ENCODE results near the gene TSTD2. TPM values are rescaled to one million over a fixed set of nuclear protein-coding genes. Genes with fewer than 3 reads are reported as not detected.
"Not testable (repeated sequence)": the region's sequence is repeated elsewhere in the genome, so short reads cannot be mapped to it uniquely, and the experiment has no call there.

The TSTD2 gene
- total RNA-seq, 2 experiments from 2014 or later = 11.1 to 12.4 TPM

DNA sequence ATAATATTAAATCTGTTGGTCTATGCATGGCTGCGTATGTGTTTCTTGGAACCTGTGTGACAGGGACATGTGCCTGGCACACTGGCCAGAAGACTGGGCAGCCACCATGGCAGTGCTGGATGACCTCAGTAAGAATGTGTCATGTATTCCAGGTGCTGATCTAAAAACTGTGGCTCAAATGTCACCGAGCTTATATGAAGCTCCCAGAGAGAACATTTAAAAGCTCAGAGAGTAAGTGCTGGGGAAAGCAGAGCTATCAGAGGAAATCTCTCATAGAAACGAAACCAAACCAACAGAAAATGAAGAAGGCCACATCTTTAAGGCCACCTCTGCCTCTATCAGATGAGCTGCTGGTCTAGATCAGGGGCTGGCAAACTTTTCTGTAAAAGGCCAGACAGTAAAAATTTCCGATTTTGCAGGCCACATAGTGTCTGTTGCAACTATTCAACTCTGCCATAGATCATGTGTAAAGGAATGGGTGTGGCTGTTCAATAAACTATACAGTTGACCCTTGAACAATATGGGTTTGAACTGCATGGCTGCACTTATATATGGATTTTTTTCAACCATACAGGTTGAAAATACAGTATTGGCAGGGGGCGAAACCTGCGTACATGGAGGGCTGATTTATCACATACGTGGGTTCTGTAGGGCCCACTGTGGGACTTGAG is 31.8 kb downstream of the TSTD2 start:
- no peak overlapping the region for H3K4me3 Mint-ChIP-seq
- H3K36me3 Mint-ChIP-seq (ENCODE audit: low read depth) = peaks cover 4% of the 10 kb centered on the region
- CTCF ChIA-PET = interaction anchor here (1.1 to 10.3 kb wide), 3 partner anchors 14 to 214 kb away, joined by 6 to 129 read pairs (median 21); no protein-coding TSS in a partner anchor
- DNase-seq = no peak
- H3K9me3 Mint-ChIP-seq = no peaks in the 10 kb centered on the region
- peaks cover 4% of the 10 kb centered on the region for H3K4me1 Mint-ChIP-seq (ENCODE audit: low read depth)
- intact Hi-C loops (cut with micrococcal nuclease) = no loop called here
- no peak overlapping the region for H3K27ac Mint-ChIP-seq
- H3K27me3 Mint-ChIP-seq (ENCODE audit: low read depth) = no peaks in the 10 kb centered on the region

DNA sequence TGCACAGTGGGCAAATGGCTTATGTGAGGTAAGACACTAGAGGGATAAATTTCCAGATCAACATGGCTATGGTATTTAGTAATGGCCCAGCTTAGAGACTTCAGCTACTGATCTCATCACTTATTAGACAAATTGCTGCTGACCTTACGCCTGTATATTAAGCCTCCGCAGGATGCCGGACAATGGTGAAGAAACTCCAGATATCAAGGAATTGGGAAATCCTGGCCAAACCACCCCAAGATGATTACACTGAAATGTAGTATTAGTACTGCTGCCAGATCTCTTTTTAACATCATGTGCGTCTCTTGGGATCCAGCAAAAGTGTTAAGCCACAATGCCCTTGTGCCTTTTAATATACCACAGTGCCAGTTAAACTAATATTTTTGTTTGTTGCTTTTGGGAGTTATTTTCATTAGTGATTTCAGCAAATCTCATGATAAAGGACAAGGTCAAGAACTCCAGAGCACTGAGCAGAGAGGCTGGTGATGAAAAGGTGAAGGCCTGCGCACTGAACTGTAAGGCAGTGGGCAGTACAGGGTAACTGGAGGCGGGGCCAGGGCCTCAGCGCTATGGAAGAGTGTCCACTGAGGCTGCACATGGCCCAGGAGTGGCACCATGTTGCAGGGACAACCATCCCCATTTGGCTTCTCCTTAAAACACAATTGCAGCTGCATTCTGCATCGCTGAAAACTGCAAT is 32.5 kb downstream of the TSTD2 start:
- CTCF ChIA-PET = interaction anchor here (1.1 to 10.3 kb wide), 3 partner anchors 15 to 214 kb away, joined by 6 to 129 read pairs (median 21); no protein-coding TSS in a partner anchor
- no peaks in the 10 kb centered on the region for H3K27me3 Mint-ChIP-seq (ENCODE audit: low read depth)

DNA sequence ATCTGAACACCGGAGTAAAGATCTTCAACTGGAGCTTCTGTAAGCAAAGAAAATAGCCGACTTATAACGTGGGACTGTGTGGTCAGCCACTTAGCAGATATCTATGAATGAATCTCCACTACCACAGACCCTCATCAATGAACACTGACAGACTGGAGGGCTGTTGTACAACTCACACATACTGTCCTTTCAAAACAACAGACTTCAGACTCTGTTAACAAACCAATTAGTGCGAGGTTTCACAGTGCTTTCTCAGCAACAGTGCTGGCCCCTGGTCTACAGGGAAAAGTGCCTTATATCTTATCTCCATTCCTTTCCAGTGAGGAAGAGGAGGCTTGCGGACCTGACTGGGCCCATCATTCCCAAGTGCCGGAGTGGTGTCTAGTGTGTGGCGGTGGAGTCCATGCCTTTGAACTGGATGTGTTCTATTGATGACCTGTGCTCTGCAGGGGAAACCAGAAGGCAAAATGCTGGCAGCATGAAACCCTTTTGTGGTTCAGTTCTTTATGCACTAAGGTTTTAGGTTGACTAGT is 33.8 kb downstream of the TSTD2 start:
- no peak overlapping the region for H3K4me3 Mint-ChIP-seq
- no peak for DNase-seq
- CTCF ChIA-PET = interaction anchor here (0.7 to 10.3 kb wide), 35 partner anchors 9 to 281 kb away, joined by 3 to 129 read pairs (median 6); partner anchors contain the start of genes NCBP1 and TSTD2
- peaks cover 4% of the 10 kb centered on the region for H3K4me1 Mint-ChIP-seq (ENCODE audit: low read depth)
- H3K9me3 Mint-ChIP-seq = no peaks in the 10 kb centered on the region
- no peaks in the 10 kb centered on the region for H3K27me3 Mint-ChIP-seq (ENCODE audit: low read depth)
- no peak overlapping the region for H3K27ac Mint-ChIP-seq
- peaks cover 4% of the 10 kb centered on the region for H3K36me3 Mint-ChIP-seq (ENCODE audit: low read depth)
- intact Hi-C loops (cut with micrococcal nuclease) = no loop called here

More for the DNA sequence above, 32.5 kb downstream of the TSTD2 start:
- Mint-ChIP-seq H3K36me3 (ENCODE audit: low read depth) (peaks cover 4% of the 10 kb centered on the region), H3K4me3 (no peak overlapping the region), H3K4me1 (ENCODE audit: low read depth) (peaks cover 4% of the 10 kb centered on the region), H3K9me3 (no peaks in the 10 kb centered on the region), H3K27ac (no peak overlapping the region)
- intact Hi-C loops (cut with micrococcal nuclease) = no loop called here
- DNase-seq = no peak

DNA sequence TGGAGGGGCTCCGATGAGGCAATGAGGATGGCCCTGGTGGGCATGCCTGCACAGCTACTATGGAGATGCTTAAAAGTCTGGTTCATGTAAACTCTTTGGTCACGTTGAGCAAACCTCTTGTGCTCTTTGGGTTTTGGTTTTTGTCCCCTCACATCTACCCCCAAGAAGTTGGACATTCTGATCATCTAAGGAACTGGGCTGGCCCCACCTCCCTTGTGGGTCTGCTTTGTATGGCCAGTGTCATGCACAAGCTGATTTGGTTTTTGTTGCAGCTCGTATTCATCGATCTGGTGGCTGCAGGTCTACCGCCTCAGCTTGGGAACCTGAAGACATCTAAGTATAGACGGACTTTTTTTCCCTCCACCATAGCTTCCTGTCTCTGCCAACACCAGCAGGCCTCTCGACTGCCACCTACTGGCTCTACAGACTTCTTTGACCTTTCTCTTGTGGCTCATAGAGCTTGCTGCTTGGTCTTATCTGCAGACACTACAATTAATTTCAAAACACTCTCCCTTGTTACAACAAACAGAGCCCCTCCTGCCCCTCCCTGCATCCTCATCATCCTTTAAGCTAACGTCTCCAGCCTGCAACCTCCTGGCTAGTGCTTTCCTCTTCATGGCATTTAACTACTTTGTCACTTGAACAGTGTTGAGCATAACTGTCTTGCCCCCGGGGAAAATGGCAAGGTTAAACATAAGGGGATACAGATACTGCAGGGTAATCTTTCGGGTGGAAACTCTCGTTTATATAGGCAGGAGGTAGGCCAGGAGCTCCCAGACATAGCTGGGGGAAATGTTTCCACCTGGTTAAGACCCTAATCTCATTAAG is 34.5 kb downstream of the TSTD2 start:
- Mint-ChIP-seq H3K27me3 (ENCODE audit: low read depth) (no peaks in the 10 kb centered on the region), H3K27ac (no peak overlapping the region), H3K4me1 (ENCODE audit: low read depth) (peaks cover 4% of the 10 kb centered on the region)

DNA sequence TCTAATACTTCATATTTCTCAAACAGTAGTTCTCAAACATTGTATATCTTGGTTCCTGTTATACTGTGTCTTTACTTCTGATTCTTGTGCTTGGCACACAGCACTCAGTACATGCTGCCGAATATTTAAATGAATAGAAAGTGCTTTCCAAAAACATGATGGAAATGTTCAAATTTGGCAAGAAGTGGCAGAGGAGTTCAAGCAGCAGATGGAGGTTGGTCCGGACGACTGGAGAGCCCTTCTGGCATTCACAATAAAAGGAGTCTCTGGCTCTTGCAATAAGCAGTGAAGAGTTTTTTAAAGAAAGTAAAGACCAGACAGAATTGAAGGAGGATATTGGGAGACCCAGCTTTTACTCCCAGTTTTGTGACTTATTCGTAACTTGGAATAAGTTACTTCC is 36.3 kb downstream of the TSTD2 start:
- DNase-seq = no peak
- no peak overlapping the region for H3K27ac Mint-ChIP-seq
- H3K9me3 Mint-ChIP-seq = no peaks in the 10 kb centered on the region
- H3K4me1 Mint-ChIP-seq (ENCODE audit: low read depth) = peaks cover 4% of the 10 kb centered on the region
- CTCF ChIA-PET = interaction anchor here (1.1 to 10.3 kb wide), 6 partner anchors 19 to 186 kb away, joined by 3 to 129 read pairs (median 18); no protein-coding TSS in a partner anchor
- intact Hi-C loops (cut with micrococcal nuclease) = no loop called here
- H3K27me3 Mint-ChIP-seq (ENCODE audit: low read depth) = no peaks in the 10 kb centered on the region
- H3K36me3 Mint-ChIP-seq (ENCODE audit: low read depth) = no peaks in the 10 kb centered on the region
- H3K4me3 Mint-ChIP-seq = no peak overlapping the region

More for the DNA sequence above, 34.5 kb downstream of the TSTD2 start:
- Mint-ChIP-seq H3K36me3 (ENCODE audit: low read depth) (peaks cover 4% of the 10 kb centered on the region), H3K9me3 (no peaks in the 10 kb centered on the region), H3K4me3 (no peak overlapping the region)
- CTCF ChIA-PET = interaction anchor here (0.7 to 10.3 kb wide), 52 partner anchors 9 to 1362 kb away, joined by 3 to 129 read pairs (median 4); partner anchors contain the start of genes NCBP1 and TSTD2
- intact Hi-C loops (cut with micrococcal nuclease) = loop anchor here (1.0 kb wide), 4 partner anchors 130 to 741 kb away; no protein-coding TSS in a partner anchor
- DNase-seq = peak; percentile 87

DNA sequence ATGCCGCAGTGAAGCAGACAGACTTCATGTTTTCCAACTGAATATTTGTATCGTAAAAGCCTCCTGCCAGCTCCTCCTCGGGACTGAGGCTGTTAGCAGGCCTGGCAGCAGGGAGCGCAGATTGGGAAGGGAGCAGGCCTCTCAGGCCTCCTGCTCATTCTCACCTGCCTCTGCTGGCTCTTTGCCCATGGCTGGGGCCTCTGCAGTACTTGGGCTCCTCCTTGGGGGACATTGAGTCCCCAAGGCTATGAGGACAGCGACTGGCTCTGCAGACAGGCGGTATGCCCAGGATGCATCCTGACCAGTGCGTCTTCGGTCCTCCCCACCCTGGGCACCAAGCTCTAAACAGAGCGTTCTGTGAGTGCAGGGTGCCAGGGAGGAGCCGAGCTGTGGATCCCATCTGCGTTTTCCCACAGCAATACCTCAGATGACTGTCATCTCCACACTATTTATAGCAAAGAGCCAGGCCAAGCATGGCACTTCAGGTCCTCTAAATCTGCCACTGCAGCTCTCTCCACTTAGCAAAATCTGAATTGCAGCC is 38.7 kb downstream of the TSTD2 start:
- Mint-ChIP-seq H3K4me1 (ENCODE audit: low read depth) (peaks cover 4% of the 10 kb centered on the region), H3K4me3 (no peak overlapping the region), H3K9me3 (no peaks in the 10 kb centered on the region), H3K27me3 (ENCODE audit: low read depth) (no peaks in the 10 kb centered on the region), H3K27ac (no peak overlapping the region), H3K36me3 (ENCODE audit: low read depth) (no peaks in the 10 kb centered on the region)
- CTCF ChIA-PET = interaction anchor here (0.8 to 10.3 kb wide), 2 partner anchors 20 to 127 kb away, joined by 3 to 129 read pairs; no protein-coding TSS in a partner anchor
- intact Hi-C loops (cut with micrococcal nuclease) = no loop called here
- DNase-seq = no peak

DNA sequence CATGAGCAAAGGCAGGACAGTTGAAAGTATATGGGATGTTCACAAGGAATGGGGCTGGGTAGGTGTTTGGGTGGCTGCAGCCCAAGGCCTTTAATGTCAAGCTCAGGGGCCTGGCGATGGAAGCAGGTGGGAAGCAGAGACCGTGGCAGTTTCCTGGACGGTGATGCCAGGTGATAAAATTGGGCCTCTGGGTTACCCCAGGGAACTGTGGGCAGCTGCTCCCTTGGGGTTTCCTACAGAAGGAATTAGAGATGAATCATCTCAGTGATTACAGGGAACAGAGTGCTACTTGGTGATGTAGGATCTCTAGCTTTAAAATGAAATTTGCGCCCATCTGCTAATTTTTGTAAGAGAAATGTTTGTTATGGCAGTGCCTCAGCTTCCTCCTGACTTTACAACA is 39.2 kb downstream of the TSTD2 start:
- H3K36me3 Mint-ChIP-seq (ENCODE audit: low read depth) = no peaks in the 10 kb centered on the region
- peaks cover 4% of the 10 kb centered on the region for H3K4me1 Mint-ChIP-seq (ENCODE audit: low read depth)
- no peaks in the 10 kb centered on the region for H3K9me3 Mint-ChIP-seq
- no peak for DNase-seq
- intact Hi-C loops (cut with micrococcal nuclease) = no loop called here
- CTCF ChIA-PET = interaction anchor here (0.8 to 10.3 kb wide), 2 partner anchors 21 to 126 kb away, joined by 3 to 129 read pairs; no protein-coding TSS in a partner anchor
- H3K27ac Mint-ChIP-seq = no peak overlapping the region
- H3K27me3 Mint-ChIP-seq (ENCODE audit: low read depth) = no peaks in the 10 kb centered on the region
- H3K4me3 Mint-ChIP-seq = no peak overlapping the region

DNA sequence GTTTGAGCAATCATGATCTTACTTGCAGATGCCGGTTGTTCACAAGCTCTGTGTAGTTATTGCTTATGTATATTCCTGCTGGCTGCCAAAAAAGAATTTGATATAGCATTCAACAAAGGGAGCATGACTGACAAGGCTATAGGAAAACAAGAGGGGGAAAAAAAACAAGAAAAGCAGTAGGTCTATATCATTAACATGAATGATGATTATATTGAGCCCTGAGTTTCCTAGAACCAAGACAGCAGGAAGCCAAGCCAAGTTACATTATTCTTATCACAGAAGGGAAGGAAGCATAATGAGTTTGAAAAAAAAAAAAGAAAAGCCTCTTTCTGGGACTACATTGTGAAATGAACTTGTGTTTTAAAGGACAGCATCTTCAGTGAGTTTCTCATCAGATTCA is 41.0 kb downstream of the TSTD2 start:
- CTCF ChIA-PET = no interaction called here
- intact Hi-C loops (cut with micrococcal nuclease) = no loop called here
- no peaks in the 10 kb centered on the region for H3K36me3 Mint-ChIP-seq (ENCODE audit: low read depth)
- no peaks in the 10 kb centered on the region for H3K9me3 Mint-ChIP-seq
- H3K4me1 Mint-ChIP-seq (ENCODE audit: low read depth) = no peaks in the 10 kb centered on the region
- H3K27ac Mint-ChIP-seq = no peak overlapping the region
- H3K27me3 Mint-ChIP-seq (ENCODE audit: low read depth) = no peaks in the 10 kb centered on the region
- no peak for DNase-seq
- H3K4me3 Mint-ChIP-seq = no peak overlapping the region

DNA sequence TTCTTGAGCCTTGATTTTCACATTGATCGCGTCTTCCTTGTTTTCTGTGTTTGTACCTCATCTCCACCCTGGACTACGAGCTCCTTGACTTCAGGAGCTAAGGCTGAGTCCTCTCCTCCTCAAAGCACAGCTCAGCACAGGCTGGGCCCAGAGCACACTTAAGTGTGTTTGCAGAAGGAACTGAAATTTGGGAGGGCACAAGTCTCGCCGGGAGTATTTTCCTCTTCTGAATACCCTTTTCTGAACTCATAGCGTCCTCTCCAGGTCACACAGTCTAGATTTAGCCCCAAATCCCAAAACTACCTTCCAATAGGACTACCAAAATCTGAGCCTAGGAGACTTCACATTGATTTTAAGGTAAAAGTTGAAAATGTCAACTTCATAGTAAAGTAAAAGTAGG is 41.6 kb downstream of the TSTD2 start:
- CTCF ChIA-PET = no interaction called here
- no peaks in the 10 kb centered on the region for H3K4me1 Mint-ChIP-seq (ENCODE audit: low read depth)

DNA sequence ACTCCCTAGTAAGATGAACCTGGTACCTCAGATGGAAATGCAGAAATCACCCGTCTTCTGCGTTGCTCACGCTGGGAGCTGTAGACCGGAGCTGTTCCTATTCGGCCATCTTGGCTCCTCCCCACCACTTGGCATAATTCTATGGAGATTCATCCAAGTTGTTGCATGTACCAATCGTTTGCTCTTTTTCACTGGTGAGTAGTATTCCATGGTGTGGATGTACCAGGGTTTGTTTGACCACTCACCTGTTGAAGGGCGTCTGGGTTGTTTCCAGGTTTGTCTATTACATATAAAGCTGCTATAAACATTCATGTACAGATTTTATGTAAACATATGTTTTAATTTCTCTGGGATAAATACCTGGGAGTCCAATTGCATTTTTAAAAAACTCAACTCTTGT is 46.3 kb downstream of the TSTD2 start:
- H3K36me3 Mint-ChIP-seq (ENCODE audit: low read depth); H3K4me3 Mint-ChIP-seq; CTCF ChIA-PET; H3K27ac Mint-ChIP-seq; H3K27me3 Mint-ChIP-seq (ENCODE audit: low read depth); H3K9me3 Mint-ChIP-seq; H3K4me1 Mint-ChIP-seq (ENCODE audit: low read depth); DNase-seq; intact Hi-C loops (cut with micrococcal nuclease): not testable (repeated sequence)

More for the DNA sequence above, 41.6 kb downstream of the TSTD2 start:
- Mint-ChIP-seq H3K27me3 (ENCODE audit: low read depth) (no peaks in the 10 kb centered on the region), H3K36me3 (ENCODE audit: low read depth) (no peaks in the 10 kb centered on the region), H3K27ac (no peak overlapping the region), H3K4me3 (no peak overlapping the region), H3K9me3 (no peaks in the 10 kb centered on the region)
- intact Hi-C loops (cut with micrococcal nuclease) = no loop called here
- no peak for DNase-seq

DNA sequence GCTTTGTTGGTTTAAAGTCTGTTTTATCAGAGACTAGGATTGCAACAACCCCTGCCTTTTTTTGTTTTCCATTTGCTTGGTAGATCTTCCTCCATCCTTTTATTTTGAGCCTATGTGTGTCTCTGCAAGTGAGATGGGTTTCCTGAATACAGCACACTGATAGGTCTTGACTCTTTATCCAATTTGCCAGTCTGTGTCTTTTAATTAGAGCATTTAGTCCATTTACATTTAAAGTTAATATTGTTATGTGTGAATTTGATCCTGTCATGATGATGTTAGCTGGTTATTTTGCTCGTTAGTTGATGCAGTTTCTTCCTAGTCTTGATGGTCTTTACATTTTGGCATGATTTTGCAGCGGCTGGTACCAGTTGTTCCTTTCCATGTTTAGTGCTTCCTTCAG is 48.4 kb downstream of the TSTD2 start:
- CTCF ChIA-PET, H3K9me3 Mint-ChIP-seq: not testable (repeated sequence)

More for the DNA sequence above, 48.4 kb downstream of the TSTD2 start:
- H3K4me1 Mint-ChIP-seq (ENCODE audit: low read depth); H3K36me3 Mint-ChIP-seq (ENCODE audit: low read depth); H3K27me3 Mint-ChIP-seq (ENCODE audit: low read depth); H3K27ac Mint-ChIP-seq; H3K4me3 Mint-ChIP-seq; DNase-seq; intact Hi-C loops (cut with micrococcal nuclease): not testable (repeated sequence)

Data from activated naive CD4-positive, alpha-beta T cell treated with anti-CD3 and anti-CD28 coated beads for 36 hours (primary cell).